Kidney epithelial cell (primary cell): ENCODE data around the gene CELF5. TPM values are rescaled to one million over a fixed set of nuclear protein-coding genes. Genes with fewer than 3 reads are reported as not detected.

Source experiments
- DNase-seq: peaks from one replicate; pipeline ENCODE4 v3.0.0-alpha.2; 2010; ENCODE audit warnings: low read depth
- H3K27me3 ChIP-seq: 2 replicates; pipeline ENCODE4 v1.6.0; 2011; ENCODE audit warnings: low read length; ENCODE audit not compliant: control insufficient read depth, insufficient read depth
- H3K36me3 ChIP-seq: 2 replicates; pipeline ENCODE4 v1.5.1; 2011; ENCODE audit warnings: low read length; ENCODE audit not compliant: control insufficient read depth, insufficient read depth
- H3K4me3 ChIP-seq: 2 replicates; pipeline ENCODE4 v1.5.1; 2011; ENCODE audit warnings: low read depth, mild to moderate bottlenecking, control low read depth, low read length
- total RNA-seq: library from RNA; depleted of rRNA; stranded (reverse); fragments of >200 nt; gene quantifications from 2 replicates; pipeline ENCODE4 v1.2.3, GENCODE V29; 2015
- TF ChIP-seq, protein P1 (sequence below): IDR thresholded peaks from 2 replicates; pipeline ENCODE4 v1.5.1; 2011; ENCODE audit warnings: mild to moderate bottlenecking, moderate library complexity, low read length, control low read depth, inconsistent platforms; ENCODE audit not compliant: insufficient read depth, poor library complexity, severe bottlenecking

Gene CELF5
- total RNA-seq, 1 donor from 2014 or later: 0.17 TPM

DNA sequence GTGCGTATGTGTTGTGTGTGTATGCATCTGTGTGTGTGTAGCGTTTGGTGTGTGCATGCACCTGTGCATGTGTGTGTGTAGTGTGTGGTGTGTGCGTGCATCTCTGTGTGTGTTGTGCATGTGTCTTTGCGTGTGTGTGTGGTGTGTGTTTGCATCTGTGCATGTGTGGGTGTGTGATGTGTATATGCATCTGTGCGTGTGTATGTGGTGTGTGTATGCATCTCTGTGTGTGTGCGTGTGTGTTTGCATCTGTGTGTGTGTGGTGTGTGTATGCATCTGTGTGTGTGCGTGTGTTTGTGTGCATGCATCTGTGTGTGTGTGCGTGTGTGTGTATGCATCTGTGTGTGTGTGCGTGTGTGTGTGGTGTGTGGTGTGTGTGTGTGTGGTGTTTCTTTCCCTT lies 20.6 kb downstream of the CELF5 start:
- TF ChIP-seq, protein P1, sequence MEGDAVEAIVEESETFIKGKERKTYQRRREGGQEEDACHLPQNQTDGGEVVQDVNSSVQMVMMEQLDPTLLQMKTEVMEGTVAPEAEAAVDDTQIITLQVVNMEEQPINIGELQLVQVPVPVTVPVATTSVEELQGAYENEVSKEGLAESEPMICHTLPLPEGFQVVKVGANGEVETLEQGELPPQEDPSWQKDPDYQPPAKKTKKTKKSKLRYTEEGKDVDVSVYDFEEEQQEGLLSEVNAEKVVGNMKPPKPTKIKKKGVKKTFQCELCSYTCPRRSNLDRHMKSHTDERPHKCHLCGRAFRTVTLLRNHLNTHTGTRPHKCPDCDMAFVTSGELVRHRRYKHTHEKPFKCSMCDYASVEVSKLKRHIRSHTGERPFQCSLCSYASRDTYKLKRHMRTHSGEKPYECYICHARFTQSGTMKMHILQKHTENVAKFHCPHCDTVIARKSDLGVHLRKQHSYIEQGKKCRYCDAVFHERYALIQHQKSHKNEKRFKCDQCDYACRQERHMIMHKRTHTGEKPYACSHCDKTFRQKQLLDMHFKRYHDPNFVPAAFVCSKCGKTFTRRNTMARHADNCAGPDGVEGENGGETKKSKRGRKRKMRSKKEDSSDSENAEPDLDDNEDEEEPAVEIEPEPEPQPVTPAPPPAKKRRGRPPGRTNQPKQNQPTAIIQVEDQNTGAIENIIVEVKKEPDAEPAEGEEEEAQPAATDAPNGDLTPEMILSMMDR: no peak
- DNase-seq: no peak
- no peak overlapping the region for H3K4me3 ChIP-seq
- H3K27me3 ChIP-seq: no peaks in the 10 kb centered on the region
- no peaks in the 10 kb centered on the region for H3K36me3 ChIP-seq

DNA sequence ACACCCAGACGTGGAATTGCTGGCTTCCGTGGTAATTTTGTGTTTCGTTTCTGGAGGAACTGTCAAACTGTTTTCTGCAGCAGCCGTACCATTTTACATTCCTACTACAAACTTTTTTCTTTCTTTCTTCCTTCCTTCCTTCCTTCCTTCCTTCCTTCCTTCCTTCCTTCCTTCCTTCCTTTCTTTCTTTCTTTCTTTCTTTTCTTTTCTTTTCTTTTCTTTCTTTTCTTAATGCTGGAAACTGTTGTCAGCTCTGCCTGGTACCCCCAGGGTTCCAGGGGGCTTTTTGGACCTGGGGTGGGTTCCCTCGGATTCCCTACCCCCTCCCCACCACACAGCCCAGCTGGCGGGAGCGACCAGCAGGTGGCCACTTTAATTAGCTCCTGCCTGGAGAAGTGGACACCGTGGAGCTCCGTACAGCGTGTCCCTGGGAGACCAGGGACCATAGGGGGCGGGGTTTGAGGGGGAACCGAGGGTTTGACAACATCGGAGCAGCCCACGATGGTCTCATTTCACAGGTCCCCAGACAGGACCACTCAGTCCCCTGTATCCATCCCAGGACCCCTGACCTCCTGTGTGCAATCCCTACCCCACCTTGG lies 24.4 kb downstream of the CELF5 start:
- Histone ChIP-seq H3K36me3 (no peaks in the 10 kb centered on the region), H3K27me3 (no peaks in the 10 kb centered on the region), H3K4me3 (no peak overlapping the region)
- TF ChIP-seq, protein P1: no peak
- no peak for DNase-seq

DNA sequence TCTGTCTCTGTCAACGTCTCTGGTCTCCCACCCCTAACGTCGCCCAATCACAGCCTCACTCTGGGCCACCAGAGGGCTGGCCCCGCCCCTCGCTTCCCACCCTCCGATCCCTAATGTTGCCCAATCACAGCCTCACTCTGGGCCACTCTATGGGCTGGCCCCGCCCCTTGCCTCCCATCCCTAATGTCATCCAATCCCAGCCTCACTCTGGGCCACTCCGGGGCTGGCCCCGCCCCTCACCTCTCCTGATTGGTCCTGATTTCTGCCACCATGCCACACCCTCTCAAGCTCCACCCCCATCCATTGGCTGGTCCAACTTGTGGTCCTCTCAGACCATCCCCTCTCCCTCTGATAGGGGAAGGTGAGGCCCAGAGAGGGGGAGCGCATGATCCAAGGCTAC lies 24.9 kb downstream of the CELF5 start:
- Histone ChIP-seq H3K36me3 (no peaks in the 10 kb centered on the region), H3K4me3 (no peak overlapping the region), H3K27me3 (no peaks in the 10 kb centered on the region)
- no peak for DNase-seq
- TF ChIP-seq, protein P1: no peak

DNA sequence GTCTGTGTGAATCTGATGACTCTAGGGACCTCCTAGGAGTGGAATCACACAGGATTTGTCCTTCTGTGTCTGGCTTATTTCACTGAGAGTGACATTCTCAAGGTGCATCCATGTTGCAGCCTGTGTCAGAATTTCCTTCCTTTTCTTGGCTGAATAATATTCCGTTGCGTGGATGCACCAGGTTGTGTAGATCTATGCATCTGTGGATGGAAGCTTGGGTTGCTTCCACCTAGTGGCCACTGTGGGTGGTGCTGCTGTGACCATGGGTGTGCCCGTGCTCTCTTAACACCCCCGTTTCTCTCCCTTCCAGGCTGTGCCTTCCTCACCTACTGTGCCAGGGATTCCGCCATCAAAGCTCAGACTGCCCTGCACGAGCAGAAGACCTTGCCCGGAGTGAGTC lies 26.2 kb downstream of the CELF5 start:
- Histone ChIP-seq H3K27me3 (no peaks in the 10 kb centered on the region), H3K4me3 (no peak overlapping the region), H3K36me3 (no peaks in the 10 kb centered on the region)
- DNase-seq: no peak
- TF ChIP-seq, protein P1: peak; percentile 39

DNA sequence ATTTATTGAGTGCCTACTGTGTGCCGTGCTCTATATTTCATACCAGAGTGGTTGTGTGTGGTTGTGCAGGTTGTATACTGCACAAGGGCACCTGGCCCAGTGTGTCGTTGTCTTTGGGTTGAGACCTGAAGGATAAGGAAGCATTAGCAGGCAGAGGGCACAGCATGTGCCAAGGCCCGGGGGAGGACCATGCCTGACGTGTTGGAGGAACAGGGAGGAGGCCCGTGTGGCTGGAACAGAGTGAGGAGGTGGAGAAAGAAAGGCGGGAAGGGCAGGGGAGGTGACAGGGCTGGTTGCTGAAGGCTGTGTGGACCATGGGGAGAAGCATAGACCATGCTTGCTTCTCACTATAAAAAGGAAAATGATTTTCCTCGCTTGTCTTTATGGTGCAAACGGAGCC lies 26.8 kb downstream of the CELF5 start:
- no peaks in the 10 kb centered on the region for H3K27me3 ChIP-seq
- DNase-seq: no peak
- TF ChIP-seq, protein P1: no peak
- no peaks in the 10 kb centered on the region for H3K36me3 ChIP-seq
- no peak overlapping the region for H3K4me3 ChIP-seq

DNA sequence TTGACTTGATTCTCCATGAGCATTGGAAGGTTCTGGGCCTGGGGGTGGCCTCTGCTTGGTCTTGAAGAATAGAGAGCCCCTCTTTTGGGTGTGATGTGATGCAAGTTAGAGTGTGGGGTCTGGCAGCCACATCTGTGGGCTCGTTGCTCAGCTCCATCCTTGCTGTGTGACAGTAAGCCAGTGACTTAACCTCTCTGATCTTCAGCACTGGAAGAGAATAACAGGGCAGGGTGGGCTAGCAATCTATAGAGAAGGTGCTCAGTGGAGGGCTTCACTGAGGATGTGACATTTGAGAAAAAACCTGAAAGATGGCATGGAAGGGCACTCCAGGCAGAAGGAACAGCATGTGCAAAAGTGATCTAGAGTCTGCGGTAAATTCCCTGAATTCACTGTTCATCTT lies 28.2 kb downstream of the CELF5 start:
- DNase-seq: no peak
- H3K36me3 ChIP-seq: no peaks in the 10 kb centered on the region
- no peak overlapping the region for H3K4me3 ChIP-seq
- TF ChIP-seq, protein P1: no peak
- H3K27me3 ChIP-seq: no peaks in the 10 kb centered on the region
